NCI-H345 treated with DMSO at 0.1 percent for 48 hours (cell line): Measurements from ENCODE around the gene GJA3.

Source experiments
- DNase-seq: peaks from one replicate; lab custom pipeline; 2025; ENCODE audit not compliant: unreplicated experiment; lab: John Stamatoyannopoulos, UW

The GJA3 gene

DNA sequence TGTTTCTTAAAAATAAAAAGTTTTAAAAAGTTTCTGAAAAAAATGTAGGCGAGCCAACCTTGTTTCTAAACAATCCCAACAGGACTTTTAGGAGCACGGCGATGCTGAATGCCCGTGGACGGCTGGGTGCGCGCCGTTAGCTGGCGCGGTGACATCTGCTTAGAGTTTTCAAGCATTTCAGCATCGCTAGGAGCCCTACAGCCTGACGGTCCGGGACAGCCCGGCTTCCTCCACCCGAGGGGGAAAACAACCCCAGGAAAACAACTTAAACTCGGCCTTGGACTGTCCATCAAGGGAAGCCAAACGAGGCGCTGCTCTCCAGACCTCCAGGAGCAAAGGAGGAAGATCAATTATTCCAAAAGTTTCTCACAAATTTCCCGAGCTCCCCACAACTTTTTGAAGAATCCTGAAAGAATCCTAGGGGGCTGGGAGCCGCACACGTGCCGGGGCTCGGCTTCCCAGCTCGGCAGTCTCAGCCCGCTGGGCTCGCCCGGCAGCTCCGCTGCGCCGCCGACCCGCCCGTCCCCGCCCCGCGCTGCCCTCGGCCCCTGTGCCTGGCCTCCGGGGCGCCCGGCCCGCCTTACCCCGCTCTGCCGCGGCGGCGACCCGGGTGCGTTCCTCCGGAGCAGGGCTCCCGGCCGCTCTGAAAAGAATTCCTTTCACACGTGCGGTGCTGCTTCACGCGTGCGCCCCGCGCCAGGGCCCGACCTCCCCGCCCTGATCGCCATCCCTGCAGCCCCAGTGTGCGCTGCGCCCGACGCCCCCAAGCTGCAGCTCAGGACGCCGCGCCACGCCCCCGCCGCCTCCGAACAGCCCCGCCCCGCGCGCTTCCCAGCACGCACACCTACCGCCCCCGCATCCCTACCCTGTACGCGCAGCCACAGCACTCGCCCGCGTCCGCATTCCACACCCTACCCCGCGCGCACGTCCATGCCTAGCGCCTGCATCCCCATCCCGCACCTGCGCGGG, at the start of gene GJA3:
GJA3 (minus strand) TSS at position 747 of the 969 bp plus-strand sequence. CDS start 17,764 bp downstream, outside the sequence.
- no peak for DNase-seq

GRCh38 chr13:20209948-20210347, 49.1 kb upstream of the GJA3 start:
- no peak for DNase-seq

DNA sequence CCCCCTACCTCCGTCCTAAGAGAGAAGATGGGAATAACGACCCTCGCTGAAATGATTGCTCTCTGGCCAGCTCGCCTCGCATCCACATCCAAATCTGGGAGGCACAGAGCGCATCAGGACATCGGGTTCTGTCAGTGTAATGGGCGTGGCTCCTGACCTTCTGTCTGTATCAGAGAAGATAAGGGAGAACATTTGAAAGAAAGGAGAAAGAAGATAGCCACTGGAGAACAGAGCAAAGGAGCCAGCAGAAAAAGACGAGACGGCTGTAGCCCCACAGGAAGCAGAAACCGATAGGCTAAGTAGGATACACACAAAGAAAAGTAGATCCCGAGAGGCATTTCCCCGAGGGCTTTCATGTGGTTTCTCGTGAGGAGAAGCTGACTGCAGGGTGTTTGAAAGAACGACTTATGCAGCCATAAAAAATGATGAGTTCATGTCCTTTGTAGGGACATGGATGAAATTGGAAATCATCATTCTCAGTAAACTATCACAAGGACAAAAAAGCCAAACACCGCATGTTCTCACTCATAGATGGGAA, 45.9 kb upstream of the GJA3 start:
- no peak for DNase-seq

GRCh38 chr13:20206065-20206697, 45.3 kb upstream of the GJA3 start:
- DNase-seq: no peak

GRCh38 chr13:20198781-20199180, 37.9 kb upstream of the GJA3 start:
- DNase-seq: no peak

- peak; percentile 40 for DNase-seq
Observed at GRCh38 chr13:20197361-20197834, 36.5 kb upstream of the GJA3 start.

DNA sequence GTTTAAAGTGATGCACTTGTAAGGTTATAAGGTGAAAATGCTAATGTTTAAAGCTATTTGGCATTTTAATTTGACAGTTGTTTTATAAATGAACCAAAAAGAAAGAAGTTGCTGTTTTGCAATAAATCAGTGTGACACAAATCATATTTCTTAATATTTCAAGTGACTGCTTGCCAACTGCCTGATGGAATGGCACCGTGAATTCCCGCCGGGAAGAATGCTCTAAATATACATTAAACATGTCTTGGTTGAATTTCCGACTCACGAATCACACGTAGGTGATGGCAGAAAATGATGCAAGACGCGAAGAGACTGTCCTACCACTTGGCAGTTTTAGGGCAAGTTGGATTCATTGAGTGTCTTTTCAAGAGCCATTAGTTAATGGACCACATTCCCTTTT, 34.9 kb upstream of the GJA3 start:
- no peak for DNase-seq

DNA sequence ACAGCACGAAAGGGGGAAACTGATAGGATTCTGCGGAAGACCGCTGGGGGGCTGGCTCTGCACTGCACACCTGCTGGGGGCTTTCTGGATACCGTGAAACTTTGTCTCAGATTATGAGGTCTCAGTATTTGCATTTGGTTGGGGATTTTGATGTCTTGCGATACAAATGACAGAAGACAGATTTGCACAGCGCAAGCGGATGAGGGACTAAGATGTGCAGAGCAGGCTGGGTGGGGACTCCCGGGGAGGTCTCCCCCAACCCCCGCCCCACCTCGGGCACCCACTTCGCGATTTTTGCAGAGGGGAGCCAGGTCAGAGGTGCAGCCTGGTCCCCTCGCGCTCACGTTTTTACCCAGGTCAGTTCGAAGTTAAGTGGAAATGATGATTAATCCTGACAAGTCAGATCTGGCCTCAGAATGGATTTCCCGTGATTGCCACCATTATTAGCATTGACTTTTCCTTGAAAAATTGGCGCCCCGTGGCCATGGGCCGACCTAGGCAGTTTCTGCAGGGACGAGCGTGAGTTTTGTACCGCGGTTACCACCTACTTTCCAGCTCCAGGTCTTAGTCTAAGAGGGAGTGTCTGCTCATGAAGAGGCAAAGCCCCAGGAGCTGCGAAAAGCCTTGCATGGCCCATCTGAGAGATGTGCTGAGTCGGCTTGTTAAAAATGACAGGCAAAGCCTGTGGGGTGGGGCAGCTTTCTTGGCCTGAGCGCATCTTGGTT, 33.2 kb upstream of the GJA3 start:
- DNase-seq: no peak

DNA sequence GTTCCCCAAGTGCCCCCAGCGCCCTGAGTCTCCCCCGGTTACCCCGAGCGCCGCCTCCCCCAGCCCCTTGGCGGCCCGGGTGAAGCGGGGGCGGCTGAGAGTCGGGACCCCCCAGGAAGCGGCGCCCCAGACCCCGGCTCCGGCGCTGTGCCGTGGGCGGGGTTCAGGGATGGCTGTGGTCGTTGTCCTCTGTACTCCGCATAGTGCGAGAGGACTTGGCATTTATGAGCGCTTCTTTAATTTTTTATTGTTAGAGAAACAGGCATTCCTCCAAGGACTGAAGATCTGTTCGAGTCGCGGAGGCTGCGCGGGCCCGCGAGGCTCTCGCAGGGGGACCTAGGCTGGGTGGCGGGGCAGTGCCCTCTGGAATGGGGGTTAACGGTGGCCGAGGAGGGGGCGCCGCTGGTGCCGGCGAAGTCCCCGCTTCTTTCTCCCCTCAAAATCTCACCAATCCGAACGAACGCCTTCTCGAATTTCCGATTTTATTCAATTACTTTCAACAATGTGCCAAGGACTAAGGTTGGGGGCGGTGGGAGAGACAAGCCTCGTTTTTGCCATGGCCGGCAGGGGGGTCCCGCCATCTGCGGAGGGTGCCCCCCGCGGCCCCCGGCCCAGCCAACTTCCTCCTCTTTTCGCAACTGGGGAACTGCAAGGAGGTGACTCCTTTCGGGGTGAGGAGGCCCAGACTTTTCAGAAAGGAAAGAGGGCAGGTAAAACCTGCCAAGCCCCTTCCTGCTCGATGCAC, 32.5 kb upstream of the GJA3 start:
- no peak for DNase-seq

DNA sequence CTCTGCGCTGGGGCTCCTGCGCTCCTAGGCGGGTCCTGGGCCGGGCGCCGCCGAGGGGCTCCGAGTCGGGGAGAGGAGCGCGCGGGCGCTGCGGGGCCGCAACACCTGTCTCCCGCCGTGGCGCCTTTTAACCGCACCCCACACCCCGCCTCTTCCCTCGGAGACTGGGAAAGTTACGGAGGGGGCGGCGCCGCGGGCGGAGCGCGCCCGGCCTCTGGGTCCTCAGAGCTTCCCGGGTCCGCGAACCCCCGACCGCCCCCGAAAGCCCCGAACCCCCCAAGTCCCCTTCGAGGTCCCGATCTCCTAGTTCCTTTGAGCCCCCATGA, 31.9 kb upstream of the GJA3 start, which contains the start of gene GJB2:
GJB2 (minus strand) TSS at position 103 of the 326 bp plus-strand sequence. CDS start 3,357 bp downstream, outside the sequence.
- DNase-seq: no peak

DNA sequence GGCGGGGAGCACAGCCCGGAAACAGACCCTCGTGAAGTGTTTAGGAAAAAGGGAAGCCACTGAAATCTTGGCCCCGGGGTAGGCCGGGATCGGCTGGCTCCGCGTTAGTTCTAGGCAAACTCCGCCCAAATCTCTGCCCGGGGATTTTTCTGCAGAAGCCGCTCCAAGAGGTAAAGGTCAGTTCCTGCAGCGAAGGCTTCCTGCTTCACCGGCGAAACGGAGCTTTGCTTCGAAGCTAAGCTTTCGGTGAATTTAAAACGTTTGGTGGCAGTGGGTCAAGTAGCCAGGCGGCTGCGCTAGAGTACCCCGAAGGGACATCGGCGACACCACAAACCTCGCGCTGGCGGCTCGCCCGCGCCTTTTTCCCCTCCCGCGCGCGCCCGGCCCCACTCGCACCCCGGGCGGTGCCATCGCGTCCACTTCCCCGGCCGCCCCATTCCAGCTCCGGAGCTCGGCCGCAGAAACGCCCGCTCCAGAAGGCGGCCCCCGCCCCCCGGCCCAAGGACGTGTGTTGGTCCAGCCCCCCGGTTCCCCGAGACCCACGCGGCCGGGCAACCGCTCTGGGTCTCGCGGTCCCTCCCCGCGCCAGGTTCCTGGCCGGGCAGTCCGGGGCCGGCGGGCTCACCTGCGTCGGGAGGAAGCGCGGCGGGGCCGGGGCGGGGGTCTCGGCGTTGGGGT, 31.4 kb upstream of the GJA3 start:
- no peak for DNase-seq

DNA sequence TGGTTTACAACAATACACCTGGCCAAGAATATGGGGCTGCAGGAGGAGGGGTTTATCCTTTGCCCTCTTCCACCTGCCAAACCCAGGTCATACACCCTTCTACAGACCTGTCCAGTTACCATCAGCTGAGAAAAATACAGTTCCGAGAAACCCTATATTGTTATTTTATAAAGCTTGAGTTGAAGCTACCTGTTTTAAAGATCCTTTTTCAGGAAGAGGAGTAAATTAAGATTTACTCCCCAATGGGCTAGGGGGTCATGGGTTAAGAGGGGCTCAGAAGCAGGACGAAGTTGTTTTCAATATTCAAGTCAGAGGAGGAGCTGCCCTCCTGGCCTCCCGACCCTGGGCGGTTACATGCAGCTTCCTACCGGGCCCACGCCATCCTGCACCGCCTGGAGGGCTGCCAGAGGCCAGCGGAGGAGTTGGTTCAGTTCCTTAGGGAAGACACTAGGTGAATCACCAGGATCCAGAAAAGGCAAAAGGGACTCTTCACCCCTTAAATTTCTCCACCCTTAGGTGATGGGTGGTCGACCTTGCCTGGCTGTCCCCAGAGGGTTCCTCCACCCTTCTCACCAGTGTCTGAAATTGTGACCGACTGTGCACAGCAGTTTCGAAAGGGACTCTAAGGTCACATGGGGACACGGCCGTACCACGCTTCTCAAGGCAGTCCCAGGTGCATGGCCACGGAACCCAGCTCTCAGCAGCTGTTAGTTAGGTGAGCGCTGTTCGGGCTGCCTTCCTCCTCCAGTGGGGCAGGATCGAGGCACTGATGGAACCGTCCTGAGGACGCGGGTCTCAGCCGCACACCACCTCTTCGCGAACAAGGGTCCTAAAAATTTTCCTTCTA, 30.7 kb upstream of the GJA3 start:
- no peak for DNase-seq

DNA sequence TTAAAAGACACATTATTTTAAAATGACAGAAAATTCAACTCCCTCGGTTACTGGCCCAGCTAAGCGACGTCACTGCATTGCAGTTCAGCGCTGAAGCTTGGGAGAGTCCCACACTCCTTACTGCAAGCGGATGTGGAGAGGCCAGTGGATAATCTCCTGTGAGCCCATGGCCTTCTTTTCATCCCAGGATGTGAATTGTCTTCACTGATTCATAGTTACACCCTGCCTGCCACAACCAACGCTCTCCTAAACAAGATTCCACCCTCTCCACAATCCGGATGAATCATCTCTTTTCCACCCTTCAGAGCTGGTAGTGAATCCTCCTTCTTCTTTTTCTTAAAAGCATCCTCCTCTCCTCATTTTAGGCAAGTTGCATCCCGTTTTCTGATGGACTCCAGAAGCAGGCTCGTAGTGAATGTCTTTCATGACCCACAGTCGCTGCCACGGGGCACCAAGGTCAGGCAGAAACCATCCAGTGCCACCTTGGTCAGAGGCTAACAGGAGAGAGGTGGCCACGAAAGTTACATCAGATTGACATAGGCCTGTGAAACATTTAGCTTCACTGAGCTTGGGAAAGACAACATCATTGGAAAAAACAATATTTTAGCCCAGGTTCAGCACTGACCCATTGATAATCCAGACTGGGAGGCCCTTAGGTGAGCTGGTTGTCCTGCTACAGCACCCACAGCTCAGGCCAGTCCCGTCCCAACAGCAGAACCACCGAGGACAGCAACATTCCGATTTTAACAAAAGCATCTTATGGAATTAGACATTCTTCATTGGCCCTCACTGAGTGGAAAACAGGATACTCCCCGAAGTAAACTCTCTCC, 29.8 kb upstream of the GJA3 start:
- no peak for DNase-seq

DNA sequence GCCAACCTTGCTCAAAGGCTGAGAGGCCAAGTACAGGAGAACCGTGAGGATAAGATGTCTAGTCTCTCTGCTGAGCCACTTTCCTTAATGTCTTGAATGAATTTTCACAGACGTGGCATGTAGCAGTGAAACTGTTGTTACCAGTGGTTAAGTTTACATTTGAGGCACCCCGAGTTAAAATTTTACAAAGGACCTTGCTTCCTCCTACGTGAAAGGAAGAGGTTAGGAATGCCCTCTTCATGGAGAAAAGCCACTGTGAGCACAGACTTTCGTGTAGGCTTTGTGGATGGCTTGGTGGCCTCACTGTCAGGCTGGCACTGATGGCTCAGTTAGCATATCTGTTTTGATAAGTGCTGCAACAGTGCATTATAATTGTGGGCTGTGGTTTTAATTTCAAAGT, 29.2 kb upstream of the GJA3 start:
- DNase-seq: no peak

- no peak for DNase-seq
Observed at GRCh38 chr13:20188667-20189553, 28.1 kb upstream of the GJA3 start.

GRCh38 chr13:20186771-20187170, 25.9 kb upstream of the GJA3 start:
- no peak for DNase-seq

DNA sequence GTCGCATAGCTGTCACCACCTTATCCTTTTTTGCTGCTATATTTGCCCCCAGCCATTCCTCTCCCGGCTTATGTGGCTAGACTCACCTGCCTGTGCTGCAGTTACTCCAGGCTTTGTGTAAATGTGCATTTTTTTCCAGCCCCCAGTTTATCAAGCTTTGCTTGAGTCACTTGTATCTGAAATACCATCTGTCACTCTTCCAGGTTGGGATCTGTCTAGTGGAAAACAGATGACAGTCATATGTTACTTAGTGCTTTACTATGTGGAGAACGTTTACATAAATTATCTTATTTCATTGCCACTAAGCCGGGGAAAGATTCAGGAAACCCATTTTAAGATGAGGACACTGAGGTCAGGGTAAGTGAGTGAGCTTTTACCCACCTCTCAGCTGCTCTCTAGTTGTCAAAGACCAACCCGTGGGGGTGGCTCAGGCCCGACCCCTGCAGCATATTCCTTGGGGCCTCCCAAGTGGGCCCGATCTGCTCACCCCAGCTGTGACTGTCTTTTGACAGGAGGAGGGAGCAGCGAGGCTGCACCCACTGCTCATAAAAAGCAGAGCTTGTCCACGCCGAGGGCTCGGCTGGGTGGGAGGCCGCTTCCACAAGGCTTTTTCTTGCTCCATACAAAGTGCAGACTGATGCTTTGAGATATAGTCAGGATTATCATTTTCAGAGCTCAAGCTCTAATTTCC, 24.7 kb upstream of the GJA3 start:
- DNase-seq: no peak
